Loucy (cell line): ENCODE measurements around the gene FAM241B.

Experiments
- H2AFZ ChIP-seq: fragments of 200-600 bp; sonication (generic); 2 replicates; pipeline ENCODE4 v1.6.0; 2016; ENCODE audit warnings: antibody characterized with exemption, mild to moderate bottlenecking, low read length, moderate library complexity
- H3F3A ChIP-seq: fragments of 200-600 bp; 2 replicates; pipeline ENCODE4 v1.6.0; 2016; ENCODE audit warnings: antibody characterized with exemption, low read depth, mild to moderate bottlenecking
- H3K27me3 ChIP-seq: fragments of 200-600 bp; sonication (generic); 2 replicates; pipeline ENCODE4 v1.6.1; 2014; ENCODE audit warnings: low read length, mild to moderate bottlenecking; ENCODE audit not compliant: insufficient read depth, poor library complexity, severe bottlenecking
- H3K36me3 ChIP-seq: fragments of 200-600 bp; sonication (generic); 2 replicates; pipeline ENCODE4 v1.6.1; 2016; ENCODE audit warnings: low read length; ENCODE audit not compliant: insufficient read depth
- H3K4me1 ChIP-seq: fragments of 200-600 bp; sonication (generic); 2 replicates; pipeline ENCODE4 v1.5.1; 2014; ENCODE audit warnings: low read length, mild to moderate bottlenecking; ENCODE audit not compliant: insufficient read depth, poor library complexity, severe bottlenecking
- H3K4me2 ChIP-seq: fragments of 200-600 bp; sonication (generic); 2 replicates; pipeline ENCODE4 v1.6.0; 2014; ENCODE audit warnings: antibody characterized with exemption, low read length, low read depth, mild to moderate bottlenecking; ENCODE audit not compliant: poor library complexity, severe bottlenecking
- H3K4me3 ChIP-seq: fragments of 200-600 bp; sonication (generic); 2 replicates; pipeline ENCODE4 v1.5.1; 2014; ENCODE audit warnings: low read length, mild to moderate bottlenecking, mixed read lengths; ENCODE audit not compliant: poor library complexity, severe bottlenecking
- H3K79me2 ChIP-seq: fragments of 200-600 bp; sonication (generic); 2 replicates; pipeline ENCODE4 v1.6.1; 2014; ENCODE audit warnings: low read length; ENCODE audit not compliant: insufficient read depth
- H3K9ac ChIP-seq: fragments of 200-600 bp; sonication (generic); 2 replicates; pipeline ENCODE4 v1.6.0; 2014; ENCODE audit warnings: mild to moderate bottlenecking, low read depth, low read length, moderate library complexity; ENCODE audit not compliant: poor library complexity, severe bottlenecking
- H3K9me2 ChIP-seq: fragments of 200-600 bp; sonication (generic); replicated peaks from 2 replicates; pipeline ENCODE4 v1.6.1; 2016; ENCODE audit warnings: low read depth, low read length, mixed read lengths
- H3K9me3 ChIP-seq: fragments of 200-600 bp; sonication (generic); 2 replicates; pipeline ENCODE4 v1.6.1; 2014; ENCODE audit warnings: mild to moderate bottlenecking, antibody characterized with exemption, low read length, low read depth; ENCODE audit not compliant: insufficient read depth
- H4K20me1 ChIP-seq: fragments of 200-600 bp; sonication (generic); 2 replicates; pipeline ENCODE4 v1.6.0; 2014; ENCODE audit warnings: antibody characterized with exemption, low read length, mild to moderate bottlenecking; ENCODE audit not compliant: insufficient read depth, poor library complexity, severe bottlenecking
- CTCF ChIP-seq: fragments of 200-600 bp; sonication (generic); conservative IDR thresholded peaks from 2 replicates; pipeline ENCODE4 v1.5.1; 2014; ENCODE audit warnings: mild to moderate bottlenecking, antibody characterized with exemption, low read length
- EZH2phosphoT487 ChIP-seq: fragments of 200-600 bp; IDR thresholded peaks from 2 replicates; pipeline ENCODE4 v1.6.1; 2018; ENCODE audit warnings: antibody characterized with exemption, mild to moderate bottlenecking, moderate library complexity, borderline replicate concordance

FAM241B gene

GRCh38 chr10:69629897-69630650, at the start of gene FAM241B:
TSS of gene FAM241B (plus strand) at chr10:69630247. CDS start at chr10:69631744, 1,497 bp downstream.
- Histone ChIP-seq H3K9me3 (no peaks in the 10 kb centered on the region), H3K79me2 (no peaks in the 10 kb centered on the region), H3K4me1 (no peaks in the 10 kb centered on the region), H3K4me2 (no peak within 1 kb of the TSS), H2AFZ (no peak within 1 kb of the TSS), H4K20me1 (no peaks in the 10 kb centered on the region), H3K36me3 (no peaks in the 10 kb centered on the region), H3K9me2 (no peaks in the 10 kb centered on the region), H3K27me3 (no peaks in the 10 kb centered on the region), H3F3A (no peaks in the 10 kb centered on the region), H3K4me3 (no peak within 1 kb of the TSS), H3K9ac (no peak within 1 kb of the TSS)
- TF ChIP-seq EZH2phosphoT487 (no peak), CTCF (peak; percentile 56)

- Histone ChIP-seq H3K27me3 (no peaks in the 10 kb centered on the region), H3K36me3 (no peaks in the 10 kb centered on the region)
These were observed 49.6 kb upstream of the FAM241B start for GRCh38 chr10:69580435-69580834.

GRCh38 chr10:69583106-69583505, 46.9 kb upstream of the FAM241B start:
- H3K9ac ChIP-seq = no peak overlapping the region
- no peaks in the 10 kb centered on the region for H3K36me3 ChIP-seq
- no peaks in the 10 kb centered on the region for H3K9me3 ChIP-seq
- no peaks in the 10 kb centered on the region for H4K20me1 ChIP-seq
- no peaks in the 10 kb centered on the region; the same call in 1 of the 2 replicates for H3F3A ChIP-seq
- H3K79me2 ChIP-seq = no peaks in the 10 kb centered on the region
- H3K4me1 ChIP-seq = peaks cover 17% of the 10 kb centered on the region
- no peaks in the 10 kb centered on the region for H3K27me3 ChIP-seq
- no peak for TF ChIP-seq EZH2phosphoT487
- TF ChIP-seq CTCF = no peak
- H3K4me2 ChIP-seq = no peak overlapping the region
- H2AFZ ChIP-seq = 0 out of 2 replicates have a peak overlapping the region, but pooled peaks have one; percentile 4
- H3K9me2 ChIP-seq = no peaks in the 10 kb centered on the region
- H3K4me3 ChIP-seq = no peak overlapping the region

More at GRCh38 chr10:69580435-69580834, 49.6 kb upstream of the FAM241B start:
- Histone ChIP-seq H4K20me1 (no peaks in the 10 kb centered on the region), H2AFZ (no peak overlapping the region), H3K79me2 (no peaks in the 10 kb centered on the region), H3K4me1 (peaks cover 9% of the 10 kb centered on the region), H3K4me3 (no peak overlapping the region), H3K9me3 (no peaks in the 10 kb centered on the region), H3K4me2 (no peak overlapping the region), H3K9me2 (no peaks in the 10 kb centered on the region), H3K9ac (no peak overlapping the region), H3F3A (no peaks in the 10 kb centered on the region)
- TF ChIP-seq CTCF = no peak
- TF ChIP-seq EZH2phosphoT487 = no peak
